HG03520 (cell line): Measurements from ENCODE around the gene VEGFC.

Experiments used
- ATAC-seq: cut with Tn5 transposase; IDR thresholded peaks from one replicate; pipeline ENCODE4 v1.9.1; 2021; ENCODE audit warnings: mild to moderate bottlenecking, moderate library complexity; ENCODE audit not compliant: unreplicated experiment

Gene VEGFC, protein sequence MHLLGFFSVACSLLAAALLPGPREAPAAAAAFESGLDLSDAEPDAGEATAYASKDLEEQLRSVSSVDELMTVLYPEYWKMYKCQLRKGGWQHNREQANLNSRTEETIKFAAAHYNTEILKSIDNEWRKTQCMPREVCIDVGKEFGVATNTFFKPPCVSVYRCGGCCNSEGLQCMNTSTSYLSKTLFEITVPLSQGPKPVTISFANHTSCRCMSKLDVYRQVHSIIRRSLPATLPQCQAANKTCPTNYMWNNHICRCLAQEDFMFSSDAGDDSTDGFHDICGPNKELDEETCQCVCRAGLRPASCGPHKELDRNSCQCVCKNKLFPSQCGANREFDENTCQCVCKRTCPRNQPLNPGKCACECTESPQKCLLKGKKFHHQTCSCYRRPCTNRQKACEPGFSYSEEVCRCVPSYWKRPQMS

DNA sequence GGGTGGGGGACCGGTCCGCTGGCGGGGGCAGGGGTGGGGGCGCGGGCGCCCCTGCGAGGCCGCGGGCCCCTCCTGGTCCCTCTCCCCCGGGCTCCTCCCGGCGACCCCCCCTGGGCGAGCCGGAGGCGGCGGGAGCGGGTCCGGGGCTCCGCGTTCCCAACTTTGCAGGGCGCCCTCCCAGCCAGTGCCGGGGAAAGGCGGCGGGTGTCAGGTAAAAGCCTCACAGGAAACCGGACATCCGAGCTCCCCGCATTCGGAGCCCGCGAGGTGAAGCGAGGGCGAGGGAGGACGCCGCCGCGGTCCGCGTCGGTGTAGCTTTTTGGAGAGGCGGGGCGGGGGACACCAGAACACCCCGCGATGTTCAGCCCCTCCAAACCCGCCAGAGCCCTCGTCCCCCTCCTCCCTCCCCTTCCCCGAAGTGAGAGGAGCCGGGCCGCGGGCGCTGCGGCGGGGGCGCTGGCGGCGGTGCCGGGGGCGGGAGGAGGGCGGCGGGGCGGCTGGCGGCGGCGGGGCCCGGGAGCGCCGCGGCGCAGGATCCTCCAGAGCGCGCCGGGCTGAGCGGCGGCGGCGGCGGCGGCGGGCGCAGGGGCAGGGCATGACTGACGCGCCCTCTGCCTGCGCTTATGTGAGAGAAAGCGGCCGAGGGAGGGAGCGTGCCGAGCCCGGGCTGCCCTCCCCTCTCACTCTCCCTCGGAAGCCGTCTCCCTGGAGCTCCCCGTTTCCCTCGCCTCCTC, at the start of gene VEGFC:
Gene VEGFC (minus strand): TSS at position 597 of the 734 bp plus-strand sequence. CDS start 611 bp downstream, outside the sequence.
- ATAC-seq = peak; percentile 51

DNA sequence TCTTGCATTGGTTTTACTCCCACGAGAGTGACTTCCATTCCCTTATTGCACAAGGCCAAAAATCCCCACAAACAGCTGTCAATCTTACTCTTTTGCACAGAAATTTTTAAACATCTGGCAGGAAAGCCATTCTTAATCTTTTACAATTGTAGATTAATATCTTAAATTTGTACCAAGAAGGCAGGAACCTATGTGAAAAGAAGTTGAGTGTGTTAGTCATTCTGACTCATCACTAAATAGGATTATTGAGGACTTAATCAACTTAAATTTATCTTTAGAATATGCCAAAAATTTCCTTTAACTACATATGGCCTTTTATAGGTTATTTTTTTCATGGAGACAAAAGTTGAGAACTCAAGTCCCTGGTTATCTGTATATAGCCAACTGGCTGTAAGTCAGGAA, 49.0 kb upstream of the VEGFC start:
- no peak for ATAC-seq

DNA sequence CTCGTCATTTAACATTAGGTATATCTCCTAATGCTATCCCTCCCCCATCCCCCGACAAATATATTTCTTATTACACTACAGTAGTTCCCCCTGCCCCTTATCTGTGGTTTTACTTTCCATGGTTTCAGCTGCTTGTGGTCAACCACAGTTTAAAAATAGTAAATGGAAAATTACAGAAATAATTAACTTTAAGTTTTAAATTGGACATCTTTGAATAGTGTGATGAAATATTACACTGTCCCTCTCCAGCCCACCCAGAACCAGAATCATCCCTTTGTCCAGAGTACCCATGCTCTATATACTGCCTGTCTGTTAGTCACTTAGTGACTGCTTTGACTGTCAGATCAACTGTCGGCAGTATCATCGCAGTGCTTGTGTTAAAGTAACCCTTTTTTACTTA, 47.4 kb upstream of the VEGFC start:
- ATAC-seq = no peak

DNA sequence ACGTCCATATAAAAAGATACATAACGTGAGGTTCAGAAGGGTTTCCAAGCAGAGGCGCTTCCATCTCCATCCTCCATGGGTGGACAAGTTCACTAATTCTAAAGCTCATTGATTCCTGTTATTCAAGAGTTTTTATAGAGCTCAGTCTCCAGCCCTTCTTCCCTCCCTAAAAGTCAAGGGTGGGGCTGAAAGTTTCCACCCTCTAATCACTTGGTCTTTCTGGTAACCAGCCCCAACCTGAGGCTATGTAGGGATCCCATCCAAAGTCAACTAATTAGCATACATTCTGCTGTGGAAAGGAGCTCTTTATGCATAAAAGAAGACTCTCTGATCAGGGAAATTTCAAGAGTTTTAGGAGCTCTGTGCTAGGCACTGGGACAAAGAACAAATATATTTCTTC, 46.9 kb upstream of the VEGFC start:
- ATAC-seq = no peak

DNA sequence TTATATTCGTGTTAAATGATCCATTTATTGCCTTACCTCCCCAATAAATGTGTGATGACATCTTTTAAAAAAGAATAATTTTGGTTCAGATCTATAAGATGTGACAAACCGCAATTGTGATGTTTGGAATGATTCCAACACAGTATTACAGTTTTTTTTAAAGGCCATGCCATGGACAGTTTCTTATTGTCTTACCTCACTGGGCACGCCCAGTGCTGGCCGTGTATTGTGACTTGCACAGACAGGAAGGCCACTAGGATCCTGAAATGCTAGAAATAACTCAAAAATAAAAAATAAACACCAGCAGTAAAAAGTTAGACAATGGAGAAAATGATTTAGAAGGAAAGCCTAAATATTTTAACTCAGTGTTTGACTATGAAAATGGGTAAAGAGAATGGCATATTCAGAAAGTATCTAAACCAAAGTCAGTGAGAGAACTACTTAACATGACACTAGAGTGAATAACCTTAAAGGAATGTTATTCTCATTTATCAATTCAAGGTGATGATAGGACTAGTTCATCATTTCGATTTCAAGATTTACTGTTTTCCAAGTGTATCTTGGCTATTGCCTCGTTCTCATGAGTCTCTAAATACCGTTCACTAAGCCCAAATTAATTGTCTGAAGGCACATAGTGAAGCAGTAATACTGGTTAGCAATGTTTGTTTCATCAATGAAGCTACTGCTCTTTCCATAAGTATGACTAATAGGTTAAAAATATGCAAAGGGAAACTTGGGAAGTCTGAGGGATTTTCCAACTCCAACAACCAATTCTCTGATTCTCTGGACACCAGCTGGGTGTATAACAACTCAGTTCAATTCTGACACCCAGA, 46.1 kb upstream of the VEGFC start:
- ATAC-seq = no peak

DNA sequence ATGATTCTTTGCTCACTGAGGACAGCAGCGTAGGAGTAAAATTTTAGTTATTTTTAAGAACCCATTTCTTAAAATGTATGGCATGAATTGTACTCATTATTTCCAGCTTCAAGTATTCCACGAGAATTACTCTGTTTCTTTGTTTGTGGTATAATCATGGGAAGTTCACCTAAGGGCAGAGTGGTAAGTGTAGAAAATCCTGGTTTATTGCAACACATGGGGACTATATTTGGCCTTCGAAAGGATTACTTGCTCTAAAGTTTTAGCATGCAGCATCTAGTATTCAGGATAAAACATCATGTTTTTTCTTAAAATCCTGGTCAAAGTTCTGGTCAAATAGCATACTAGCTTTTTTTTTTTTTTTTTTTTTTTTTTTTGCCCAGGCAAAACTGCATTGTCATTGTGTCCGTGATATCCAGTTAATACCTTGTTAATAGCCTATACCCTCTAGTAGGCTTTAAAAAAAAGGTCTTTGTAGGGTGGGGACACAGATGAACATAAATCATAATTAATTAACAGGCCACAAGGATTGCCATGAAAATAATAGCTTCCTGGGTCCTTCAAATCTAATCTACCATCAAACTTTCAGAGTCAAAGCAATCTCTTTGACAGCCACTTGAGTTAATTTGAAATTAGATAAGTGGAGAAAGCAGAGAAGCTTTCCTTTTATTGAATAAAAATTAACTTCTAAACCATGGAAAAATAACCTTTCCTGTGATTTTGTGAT, 44.6 kb upstream of the VEGFC start:
- no peak for ATAC-seq

DNA sequence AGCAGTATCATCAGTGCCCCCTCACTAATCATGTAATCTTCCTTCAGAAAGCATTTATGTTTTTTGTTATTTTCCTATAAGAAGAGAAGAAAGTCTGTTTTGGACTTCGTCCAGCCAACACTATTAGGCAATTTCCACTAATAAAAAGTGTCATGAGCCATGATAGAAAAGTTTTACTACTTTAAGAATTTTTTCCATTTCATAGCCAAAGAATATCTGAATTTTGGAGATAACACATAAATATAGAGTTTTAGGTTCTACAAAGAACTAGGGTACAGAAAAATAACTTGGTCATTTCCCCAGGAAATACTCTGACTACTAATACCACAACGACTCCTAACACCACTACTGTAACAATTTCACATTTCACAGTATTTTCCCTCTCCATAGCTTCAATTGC, 41.8 kb upstream of the VEGFC start:
- ATAC-seq = no peak

DNA sequence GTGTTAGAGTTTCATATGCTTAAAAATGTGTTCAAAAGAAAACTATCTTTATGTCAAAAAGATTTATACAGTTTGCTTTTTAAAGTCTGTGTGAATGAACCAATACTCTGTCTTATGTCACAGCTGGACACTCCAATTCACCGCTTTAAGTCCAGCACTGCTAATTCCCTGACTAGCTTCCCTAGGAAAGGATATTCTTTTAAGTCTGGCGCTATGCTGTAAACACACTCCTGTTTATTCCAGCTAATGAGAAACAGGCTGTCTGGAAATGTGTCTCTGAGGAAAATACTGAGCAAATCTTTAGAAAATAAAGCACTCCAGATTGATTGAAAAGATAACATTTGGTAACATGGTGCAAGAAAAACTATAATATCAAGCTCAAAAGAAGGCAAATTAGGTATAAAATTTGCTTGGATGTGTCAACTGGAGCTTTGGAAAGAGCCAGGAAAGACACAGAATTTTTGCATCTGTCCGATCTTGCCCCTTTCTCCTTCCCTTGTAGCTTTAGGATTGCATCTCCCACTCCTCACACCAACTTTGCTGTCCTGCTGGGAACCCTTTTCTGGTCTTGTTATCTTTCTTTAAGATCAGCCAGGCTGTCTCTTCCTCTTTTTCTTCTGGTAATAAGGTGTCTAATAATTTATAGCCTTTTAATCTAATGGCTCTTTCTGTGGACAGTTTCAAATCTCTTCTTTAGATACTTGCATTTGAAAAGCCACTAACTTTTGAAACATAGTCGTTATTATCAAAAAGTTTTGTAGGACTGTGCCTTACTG, 40.9 kb upstream of the VEGFC start:
- ATAC-seq = no peak

DNA sequence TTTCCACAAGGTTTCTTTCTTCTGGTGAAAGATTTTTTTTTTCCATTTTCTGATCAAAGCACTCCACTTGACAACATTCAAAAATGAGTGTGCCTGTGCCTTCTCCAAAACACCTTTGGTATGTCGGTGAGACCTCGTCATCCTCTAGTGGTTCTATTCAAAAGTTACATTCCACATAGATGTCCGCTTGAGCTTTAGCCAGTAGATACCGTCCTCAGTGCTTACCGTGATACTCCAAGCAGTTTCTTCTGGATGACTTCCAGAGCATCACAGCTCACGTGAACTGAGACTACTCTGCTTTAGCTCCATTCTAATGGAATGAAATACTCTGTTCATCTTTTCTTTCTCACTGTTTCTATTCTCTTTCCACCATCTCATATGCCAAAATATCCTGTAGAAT, 38.2 kb upstream of the VEGFC start:
- ATAC-seq = no peak

DNA sequence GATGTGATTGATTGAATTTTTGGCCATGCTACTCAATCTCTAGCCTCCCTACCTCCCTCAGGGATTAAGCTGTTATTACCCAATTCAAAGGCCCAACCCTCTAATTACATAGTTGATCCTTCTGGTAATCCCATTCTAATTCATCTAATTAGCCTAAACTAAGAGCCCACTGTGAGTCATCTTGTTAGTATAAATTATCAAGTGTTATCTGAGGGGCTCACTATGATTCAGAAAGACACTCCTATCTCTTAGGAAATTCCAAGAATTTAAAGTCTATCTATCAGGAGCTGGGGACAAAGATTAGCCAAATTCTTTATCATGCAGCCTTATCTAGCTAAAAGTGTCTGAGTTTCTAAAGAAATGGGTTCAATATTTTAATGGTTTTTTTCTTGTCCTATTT, 32.9 kb upstream of the VEGFC start:
- ATAC-seq = no peak

DNA sequence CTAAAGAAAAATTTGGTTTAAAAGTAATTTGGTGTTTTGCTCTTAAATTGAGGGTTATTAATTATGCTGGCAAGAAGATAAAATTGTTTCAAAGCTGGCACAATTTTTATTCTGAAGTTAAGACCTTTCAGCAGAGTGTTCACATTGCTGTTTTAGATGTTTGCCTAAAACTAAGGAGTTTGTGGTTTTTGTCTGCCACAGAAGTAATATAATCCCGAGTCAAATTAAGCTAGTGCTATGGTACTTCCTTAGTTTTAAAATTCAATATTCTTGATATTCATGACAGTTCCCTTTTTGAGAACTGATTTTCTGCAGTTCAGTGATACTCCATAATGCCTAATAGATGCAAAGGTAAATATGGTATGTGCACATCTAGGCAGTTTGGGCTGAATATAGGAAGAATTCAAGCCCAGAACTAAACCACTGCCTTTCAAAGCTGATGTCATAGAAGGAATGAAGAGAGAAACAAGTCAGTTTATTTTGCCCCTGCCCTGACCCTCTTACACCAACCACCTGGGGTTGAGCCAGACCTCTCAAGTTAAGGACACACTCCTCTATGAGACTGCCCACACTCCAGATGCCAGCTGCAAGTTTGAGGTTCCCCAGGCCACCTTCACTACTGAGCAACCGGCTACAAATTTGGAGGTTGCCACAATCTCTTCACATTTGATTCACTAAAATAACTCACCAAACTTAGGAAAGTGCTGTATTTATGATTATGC, 32.1 kb upstream of the VEGFC start:
- ATAC-seq = no peak

DNA sequence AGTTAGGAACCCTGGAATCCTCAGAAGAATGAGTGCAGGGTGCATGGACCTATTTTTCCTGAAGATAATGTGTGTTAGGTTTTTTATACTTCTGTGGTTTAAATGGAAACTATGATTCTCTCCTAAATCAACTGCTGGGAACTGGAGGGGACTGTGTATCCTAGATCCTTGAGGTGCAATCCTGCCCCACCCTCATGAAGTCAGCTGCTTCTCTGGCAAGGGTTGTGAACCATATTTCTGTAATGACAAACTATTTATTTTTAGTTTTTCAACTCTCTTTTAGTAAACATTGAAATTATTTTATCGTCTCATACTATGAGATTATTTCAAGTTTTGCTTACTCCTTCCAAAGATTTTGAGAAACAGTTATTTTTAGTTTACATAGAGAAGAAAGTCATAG, 25.8 kb upstream of the VEGFC start:
- no peak for ATAC-seq

DNA sequence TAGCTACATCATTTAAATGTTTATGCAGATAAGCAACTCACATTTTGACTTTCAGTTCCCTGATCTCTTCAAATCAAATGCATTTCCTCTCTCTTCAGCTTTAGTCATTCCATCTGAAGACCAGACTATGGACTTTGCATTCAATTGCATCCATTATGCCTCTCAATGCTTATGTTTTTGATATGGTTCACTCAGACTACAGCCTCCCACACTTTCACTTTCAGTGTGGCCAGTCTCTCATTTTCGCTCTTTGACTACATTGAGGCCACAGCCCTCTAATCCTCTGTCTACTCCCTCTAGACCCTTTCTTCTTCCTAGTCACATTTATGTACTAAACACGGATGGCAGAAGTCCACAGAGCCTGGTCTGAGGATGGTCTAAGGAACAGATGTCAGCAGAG, 24.5 kb upstream of the VEGFC start:
- ATAC-seq = peak; percentile 74

DNA sequence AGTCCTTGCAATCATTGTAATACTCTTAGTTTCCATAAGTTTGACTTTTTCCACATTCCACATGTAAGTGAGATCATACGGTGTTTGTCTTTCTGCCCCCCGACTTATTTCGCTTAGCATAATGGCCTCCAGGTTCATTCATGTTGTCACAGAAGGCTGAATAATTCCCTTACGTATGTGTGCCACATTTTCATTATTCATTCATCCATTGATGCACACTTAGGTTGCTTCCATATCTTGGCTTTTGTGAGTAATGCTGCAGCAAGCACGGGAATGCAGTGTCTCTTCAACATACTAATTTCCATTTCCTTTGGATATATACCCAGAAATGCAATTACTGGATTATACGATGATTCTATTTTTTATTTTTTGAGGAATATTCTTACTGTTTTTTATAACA, 22.0 kb upstream of the VEGFC start:
- no peak for ATAC-seq

DNA sequence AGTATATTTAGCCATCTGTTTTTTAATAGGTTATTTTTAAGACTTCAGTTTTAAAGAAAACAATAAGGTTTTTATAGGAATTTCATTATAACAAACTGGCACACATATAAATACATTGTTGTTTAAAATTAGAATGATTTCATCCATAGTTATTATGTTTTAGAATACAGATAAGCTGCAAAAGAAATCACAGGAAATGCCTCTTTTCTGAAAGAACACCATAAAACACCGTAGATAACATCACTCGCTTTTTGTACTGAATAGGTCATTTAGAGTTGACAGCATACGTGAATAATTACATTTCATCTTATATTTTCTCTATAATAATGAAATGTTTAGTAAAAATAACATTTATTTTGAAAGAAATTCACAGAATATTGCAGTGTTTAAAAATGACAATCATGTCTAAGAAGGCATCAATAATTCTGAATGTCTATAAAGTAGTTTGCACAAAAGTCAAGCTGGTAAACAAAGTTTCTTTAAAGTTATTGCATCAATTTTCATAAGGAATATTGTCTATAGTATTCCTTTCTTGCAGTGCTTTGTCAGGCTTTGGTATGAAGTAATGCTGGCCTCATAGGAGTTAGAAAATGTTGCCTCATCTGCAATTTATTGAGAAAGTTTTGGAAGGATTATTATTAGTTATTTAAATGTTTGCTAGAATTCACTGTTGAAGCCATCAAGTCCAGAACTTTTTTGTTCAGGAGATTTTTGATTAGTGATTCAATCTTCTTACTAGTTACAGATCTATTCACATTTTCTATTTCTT, 17.9 kb upstream of the VEGFC start:
- no peak for ATAC-seq

DNA sequence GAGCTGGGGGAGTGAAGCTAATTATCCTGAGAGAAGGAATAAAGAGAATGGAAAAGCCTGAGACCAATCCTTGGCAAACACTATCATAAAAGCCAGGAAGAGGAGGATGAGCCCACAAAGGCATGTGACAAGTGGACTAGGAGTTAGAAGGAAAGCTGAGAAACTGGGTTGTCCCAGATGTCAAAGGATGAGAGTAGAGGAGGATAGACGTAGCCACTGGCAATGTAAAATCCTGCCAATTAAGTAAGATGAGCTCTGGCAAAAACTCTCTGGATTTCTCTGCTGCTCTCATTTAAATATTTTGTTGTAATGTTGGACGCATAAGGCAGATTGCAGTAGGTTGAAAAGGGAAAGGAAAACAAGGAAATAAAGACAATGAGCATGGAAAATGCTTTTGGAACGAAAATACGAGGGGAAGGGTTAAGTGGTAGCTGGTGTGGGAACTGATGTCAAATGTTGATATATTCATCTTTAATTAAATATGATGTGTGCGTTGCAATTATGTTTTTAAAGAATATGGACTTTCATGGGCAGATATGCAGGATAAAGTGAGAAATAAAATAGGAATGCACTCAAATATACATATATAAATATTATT, 14.2 kb upstream of the VEGFC start:
- ATAC-seq = no peak

DNA sequence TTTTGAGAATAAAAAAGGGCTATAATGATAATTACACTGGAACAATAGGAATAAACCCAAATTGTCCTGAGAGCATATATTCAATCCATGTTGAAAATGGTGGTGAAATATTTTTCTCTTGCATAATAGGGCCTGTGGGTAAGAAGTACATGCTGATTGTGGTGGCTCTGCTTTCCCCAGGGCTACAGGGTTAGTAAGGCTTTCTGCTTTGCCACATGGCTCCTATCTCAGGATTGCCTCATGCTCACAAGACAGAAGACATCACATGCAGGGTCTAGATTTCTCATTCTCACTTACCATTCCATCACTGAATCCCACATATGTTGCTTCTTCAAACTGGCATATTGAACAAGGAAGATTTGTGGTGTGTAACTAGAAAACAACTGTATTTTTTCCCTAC, 12.4 kb upstream of the VEGFC start:
- ATAC-seq = no peak

DNA sequence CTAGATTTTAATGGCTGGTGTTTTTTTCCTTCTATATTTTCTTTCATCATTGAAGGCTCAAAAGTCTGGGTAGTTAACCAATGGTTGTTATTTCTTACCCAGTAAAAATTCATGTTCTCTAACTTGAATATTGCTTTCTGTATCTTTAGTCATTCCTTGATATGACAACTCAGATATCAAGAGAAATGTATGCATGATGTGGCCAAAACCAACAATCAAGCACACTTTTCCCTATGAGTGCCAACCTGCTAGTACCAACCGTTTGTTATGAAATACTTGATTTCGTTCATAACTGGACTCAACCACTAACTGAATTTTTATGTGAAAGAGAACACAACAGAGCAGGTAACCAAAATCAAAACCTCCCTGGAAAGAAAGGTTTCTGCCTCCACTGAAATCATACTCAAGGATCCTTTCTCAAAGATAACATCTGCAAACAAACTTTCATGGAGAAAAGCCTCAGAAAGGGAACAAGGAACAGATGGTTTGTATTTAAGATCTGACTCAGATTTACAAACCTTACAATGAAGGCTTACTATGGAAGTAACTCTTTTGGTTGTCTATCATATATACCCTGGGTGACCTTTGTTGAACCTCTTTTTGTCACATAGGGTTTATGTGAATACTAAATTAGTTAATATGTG, 8.3 kb upstream of the VEGFC start:
- ATAC-seq = no peak
